ENCODE measurements around the gene NDE1. TPM values are rescaled to one million over a fixed set of nuclear protein-coding genes. Genes with fewer than 3 reads are reported as not detected.

Gene NDE1
- total and polyA plus RNA-seq, 9 of the 15 experiments (the other 6 are each of a cell fraction or from before 2014, with no cell fraction given) = 3.1 to 59.9 (median 30.0) TPM

DNA sequence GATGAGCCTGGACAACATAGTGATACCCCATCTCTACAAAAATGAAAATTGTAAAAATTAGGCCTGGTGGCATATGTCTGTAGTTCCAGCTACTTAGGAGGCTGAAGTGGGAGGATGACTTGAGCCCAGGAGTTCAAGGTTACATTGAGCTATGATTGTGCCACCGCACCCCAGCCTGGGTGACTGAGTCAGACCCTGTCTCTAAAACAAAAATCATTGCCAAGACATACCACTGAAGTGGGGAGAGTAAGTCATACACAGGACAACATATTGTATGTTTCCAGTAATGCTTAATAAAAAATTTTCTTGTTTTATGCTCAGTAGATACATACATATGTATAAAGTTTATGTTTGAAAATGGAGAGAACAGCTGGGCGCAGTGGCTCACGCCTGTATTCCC, 39.2 kb downstream of the NDE1 start:
- no peaks in the 10 kb centered on the region for H3K27me3 ChIP-seq (ENCODE audit: control insufficient read depth in 2 of 2, insufficient read depth in 2 of 2, low read length in 2 of 2)
- H3K36me3 ChIP-seq (ENCODE audit: control insufficient read depth, insufficient read depth, low read length) = peaks cover 81% of the 10 kb centered on the region; the same call in 2 of the 3 replicates
- H4K20me1 ChIP-seq (replicated peaks; ENCODE audit: control insufficient read depth, insufficient read depth, low read length) = no peaks in the 10 kb centered on the region; the same call in 1 of the 2 replicates
- no TSS peak for BruUV-seq (replicated peaks)
- POLR2A ChIA-PET = interaction anchor here (0.6 to 1.6 kb wide), 2 partner anchors 9 to 18 kb away, joined by 4 to 6 read pairs; no protein-coding TSS in a partner anchor
- DNase-seq (ENCODE audit: extremely low read depth in 1 of 4, low spot score in 3 of 4) (no peak), ATAC-seq (no peak), FAIRE-seq (no peak)
- no peak for TF ChIP-seq ETV1 (tag; conservative IDR thresholded peaks at IDR 0.05; ENCODE audit: low read depth)
- TF ChIP-seq SMARCA5 (IDR thresholded peaks at IDR 0.05) = no peak
- TF ChIP-seq PTBP1 (IDR thresholded peaks at IDR 0.05; ENCODE audit: low read depth, low read length) = no peak
- TF ChIP-seq, protein P1, sequence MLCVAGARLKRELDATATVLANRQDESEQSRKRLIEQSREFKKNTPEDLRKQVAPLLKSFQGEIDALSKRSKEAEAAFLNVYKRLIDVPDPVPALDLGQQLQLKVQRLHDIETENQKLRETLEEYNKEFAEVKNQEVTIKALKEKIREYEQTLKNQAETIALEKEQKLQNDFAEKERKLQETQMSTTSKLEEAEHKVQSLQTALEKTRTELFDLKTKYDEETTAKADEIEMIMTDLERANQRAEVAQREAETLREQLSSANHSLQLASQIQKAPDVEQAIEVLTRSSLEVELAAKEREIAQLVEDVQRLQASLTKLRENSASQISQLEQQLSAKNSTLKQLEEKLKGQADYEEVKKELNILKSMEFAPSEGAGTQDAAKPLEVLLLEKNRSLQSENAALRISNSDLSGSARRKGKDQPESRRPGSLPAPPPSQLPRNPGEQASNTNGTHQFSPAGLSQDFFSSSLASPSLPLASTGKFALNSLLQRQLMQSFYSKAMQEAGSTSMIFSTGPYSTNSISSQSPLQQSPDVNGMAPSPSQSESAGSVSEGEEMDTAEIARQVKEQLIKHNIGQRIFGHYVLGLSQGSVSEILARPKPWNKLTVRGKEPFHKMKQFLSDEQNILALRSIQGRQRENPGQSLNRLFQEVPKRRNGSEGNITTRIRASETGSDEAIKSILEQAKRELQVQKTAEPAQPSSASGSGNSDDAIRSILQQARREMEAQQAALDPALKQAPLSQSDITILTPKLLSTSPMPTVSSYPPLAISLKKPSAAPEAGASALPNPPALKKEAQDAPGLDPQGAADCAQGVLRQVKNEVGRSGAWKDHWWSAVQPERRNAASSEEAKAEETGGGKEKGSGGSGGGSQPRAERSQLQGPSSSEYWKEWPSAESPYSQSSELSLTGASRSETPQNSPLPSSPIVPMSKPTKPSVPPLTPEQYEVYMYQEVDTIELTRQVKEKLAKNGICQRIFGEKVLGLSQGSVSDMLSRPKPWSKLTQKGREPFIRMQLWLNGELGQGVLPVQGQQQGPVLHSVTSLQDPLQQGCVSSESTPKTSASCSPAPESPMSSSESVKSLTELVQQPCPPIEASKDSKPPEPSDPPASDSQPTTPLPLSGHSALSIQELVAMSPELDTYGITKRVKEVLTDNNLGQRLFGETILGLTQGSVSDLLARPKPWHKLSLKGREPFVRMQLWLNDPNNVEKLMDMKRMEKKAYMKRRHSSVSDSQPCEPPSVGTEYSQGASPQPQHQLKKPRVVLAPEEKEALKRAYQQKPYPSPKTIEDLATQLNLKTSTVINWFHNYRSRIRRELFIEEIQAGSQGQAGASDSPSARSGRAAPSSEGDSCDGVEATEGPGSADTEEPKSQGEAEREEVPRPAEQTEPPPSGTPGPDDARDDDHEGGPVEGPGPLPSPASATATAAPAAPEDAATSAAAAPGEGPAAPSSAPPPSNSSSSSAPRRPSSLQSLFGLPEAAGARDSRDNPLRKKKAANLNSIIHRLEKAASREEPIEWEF (CRISPR knock-in tag; IDR thresholded peaks at IDR 0.05) = no peak
- no peak for TF ChIP-seq XRCC5 (IDR thresholded peaks at IDR 0.05; ENCODE audit: low read depth, low read length)
- TF ChIP-seq EWSR1 (IDR thresholded peaks at IDR 0.05; ENCODE audit: borderline replicate concordance, low read depth, partially characterized antibody) = no peak
- no peak for TF ChIP-seq RNF2 (IDR thresholded peaks at IDR 0.05)
- TF ChIP-seq RHOXF2B (CRISPR knock-in tag; conservative IDR thresholded peaks at IDR 0.05) = no peak
- no peak for TF ChIP-seq ZFPM2 (CRISPR knock-in tag; IDR thresholded peaks at IDR 0.05)
- no peak for TF ChIP-seq SMARCC2 (IDR thresholded peaks at IDR 0.05; ENCODE audit: low read depth)
- no peak for TF ChIP-seq MTF1 (CRISPR knock-in tag; IDR thresholded peaks at IDR 0.05; ENCODE audit: borderline replicate concordance)
- no peak for TF ChIP-seq POU5F1 (IDR thresholded peaks at IDR 0.05; ENCODE audit: borderline replicate concordance, low read depth, low read length, partially characterized antibody)
- TF ChIP-seq, protein P2, sequence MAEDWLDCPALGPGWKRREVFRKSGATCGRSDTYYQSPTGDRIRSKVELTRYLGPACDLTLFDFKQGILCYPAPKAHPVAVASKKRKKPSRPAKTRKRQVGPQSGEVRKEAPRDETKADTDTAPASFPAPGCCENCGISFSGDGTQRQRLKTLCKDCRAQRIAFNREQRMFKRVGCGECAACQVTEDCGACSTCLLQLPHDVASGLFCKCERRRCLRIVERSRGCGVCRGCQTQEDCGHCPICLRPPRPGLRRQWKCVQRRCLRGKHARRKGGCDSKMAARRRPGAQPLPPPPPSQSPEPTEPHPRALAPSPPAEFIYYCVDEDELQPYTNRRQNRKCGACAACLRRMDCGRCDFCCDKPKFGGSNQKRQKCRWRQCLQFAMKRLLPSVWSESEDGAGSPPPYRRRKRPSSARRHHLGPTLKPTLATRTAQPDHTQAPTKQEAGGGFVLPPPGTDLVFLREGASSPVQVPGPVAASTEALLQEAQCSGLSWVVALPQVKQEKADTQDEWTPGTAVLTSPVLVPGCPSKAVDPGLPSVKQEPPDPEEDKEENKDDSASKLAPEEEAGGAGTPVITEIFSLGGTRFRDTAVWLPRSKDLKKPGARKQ (CRISPR knock-in tag; IDR thresholded peaks at IDR 0.05) = no peak
- CTCF ChIA-PET (ENCODE audit: low intra/inter-chr PET ratio) = no interaction called here
- no peaks in the 10 kb centered on the region for H3K9me1 ChIP-seq (ENCODE audit: control insufficient read depth, insufficient read depth, low read length)
- no peak overlapping the region for H3K9ac ChIP-seq (ENCODE audit: insufficient read depth in 1 of 2, low read depth in 2 of 2, low read length in 2 of 2)
- no peaks in the 10 kb centered on the region for H3K79me2 ChIP-seq (ENCODE audit: control insufficient read depth, insufficient read depth, low read length)
- no peaks in the 10 kb centered on the region for H3K4me1 ChIP-seq (replicated peaks in 1 of 2; ENCODE audit: control insufficient read depth in 2 of 2, insufficient read depth in 2 of 2, low read length in 2 of 2)
- intact Hi-C loops (cut with micrococcal nuclease) (no loop called here), in situ Hi-C loops (cut with MboI) (no loop called here)
- no peak overlapping the region for H3K4me2 ChIP-seq (ENCODE audit: insufficient read depth, low read length)
- 85% methylated on average over 3 of the region's 3 CpGs for WGBS (ENCODE audit: insufficient coverage, low coverage, missing lambda C conversion rate)
- H3K9me3 ChIP-seq (replicated peaks; ENCODE audit: control insufficient read depth, insufficient read depth, low read depth, low read length) = no peaks in the 10 kb centered on the region
- H3K4me3 ChIP-seq = no peak overlapping the region
- no peak overlapping the region for H2AFZ ChIP-seq (ENCODE audit: low read depth, low read length)
- no peak overlapping the region for H3K27ac ChIP-seq (ENCODE audit: extremely low read depth, low read depth, low read length)
